Frontal cortex (tissue), 4 donors: ENCODE results near the gene ARHGAP42. TPM values are rescaled to one million over a fixed set of nuclear protein-coding genes. Genes with fewer than 3 reads are reported as not detected.
"Not testable (repeated sequence)": the region's sequence is repeated elsewhere in the genome, so short reads cannot be mapped to it uniquely, and the experiment has no call there.

Experiments used
- DNase-seq, 2 donors: peaks; one replicate each; pipeline ENCODE4 v3.0.0; 2012; ENCODE audit warnings: low spot score in 2 of 2
- FAIRE-seq: peaks from 2 replicates; lab custom pipeline; 2012; peaks lifted over from hg19 to GRCh38; lab: Jason Lieb, UNC
- total RNA-seq: library from RNA; depleted of rRNA; stranded (reverse); fragments of >200 nt; gene quantifications from one replicate; pipeline ENCODE4 v1.2.3, GENCODE V29; 2014
- donor health status: control.
- donor health status: control.
- donor health status: control.

ARHGAP42 gene
- total RNA-seq, 1 donor from 2014 or later = 7.3 TPM

DNA sequence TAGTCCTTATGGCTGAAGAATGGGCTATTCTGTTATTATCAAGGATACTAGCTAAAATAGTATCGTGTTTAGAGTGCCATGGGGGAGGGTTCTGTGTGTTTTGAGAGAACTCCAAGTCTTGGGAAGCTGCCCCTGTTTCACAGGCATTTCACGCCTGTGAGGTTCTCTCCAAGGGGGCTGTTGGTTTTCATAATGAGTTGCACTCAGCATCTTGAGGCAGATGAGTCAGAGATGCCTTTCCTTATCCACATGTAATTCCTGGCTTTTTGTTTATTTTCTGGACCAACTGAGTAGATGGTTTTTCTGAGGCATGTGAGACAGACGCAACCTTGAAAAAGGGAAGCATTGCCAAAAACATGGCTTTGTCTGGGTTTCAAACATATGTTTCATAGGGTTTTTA lies 203.7 kb downstream of the ARHGAP42 start:
- no peak for DNase-seq
- FAIRE-seq = no peak

DNA sequence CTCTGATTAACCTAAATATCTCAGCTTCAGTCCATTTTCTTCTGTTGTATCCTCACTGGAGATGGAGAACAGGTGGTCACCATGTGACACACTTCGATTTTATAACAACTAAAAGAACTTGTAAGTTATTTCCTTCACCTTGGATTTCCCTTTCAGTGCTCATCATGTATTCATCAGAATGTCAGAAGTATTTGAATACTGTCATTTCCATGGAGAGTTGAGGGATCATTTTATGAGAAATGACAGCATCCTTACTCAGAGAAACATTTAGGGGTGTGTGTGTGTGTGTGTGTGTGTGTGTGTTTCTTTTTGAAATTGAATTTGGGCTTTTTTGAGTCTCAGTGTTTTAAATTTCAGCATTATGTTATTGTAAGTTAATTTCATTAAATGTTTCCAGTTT lies 205.8 kb downstream of the ARHGAP42 start:
- DNase-seq (no peak), FAIRE-seq (no peak)

DNA sequence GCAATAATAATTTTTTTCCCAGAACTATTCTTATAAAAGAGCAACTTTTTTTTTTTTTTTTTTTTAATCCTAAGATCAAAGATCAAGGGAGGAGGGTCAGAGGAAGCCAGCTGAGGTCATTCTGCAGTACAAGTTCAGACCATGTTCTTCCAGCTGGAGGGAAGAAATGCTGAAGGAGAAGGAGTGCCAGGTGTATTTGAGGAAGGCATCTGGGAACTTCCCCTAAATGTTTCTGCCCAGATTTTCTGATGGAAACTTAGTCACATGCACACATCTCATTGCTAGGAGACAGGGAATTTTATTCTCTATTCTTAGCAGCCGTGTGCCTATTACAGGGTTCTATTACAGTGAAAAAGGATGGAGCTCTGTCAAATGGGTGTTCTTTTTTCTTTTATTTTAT lies 208.4 kb downstream of the ARHGAP42 start:
- FAIRE-seq (no peak), DNase-seq (no peak)

DNA sequence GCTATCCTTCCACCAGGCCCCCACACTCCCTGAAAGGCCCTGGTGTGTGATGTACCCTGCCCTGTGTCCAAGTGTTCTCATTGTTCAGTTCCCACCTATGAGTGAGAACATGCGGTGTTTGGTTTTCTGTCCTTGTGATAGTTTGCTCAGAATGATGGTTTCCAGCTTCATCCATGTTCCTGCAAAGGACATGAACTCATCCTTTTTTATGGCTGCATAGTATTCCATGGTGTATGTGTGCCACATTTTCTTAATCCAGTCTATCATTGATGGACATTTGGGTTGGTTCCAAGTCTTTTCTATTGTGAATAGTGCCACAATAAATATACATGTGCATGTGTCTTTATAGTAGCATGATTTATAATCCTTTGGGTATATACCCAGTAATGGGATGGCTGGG lies 208.9 kb downstream of the ARHGAP42 start:
- not testable (repeated sequence) for FAIRE-seq, DNase-seq

DNA sequence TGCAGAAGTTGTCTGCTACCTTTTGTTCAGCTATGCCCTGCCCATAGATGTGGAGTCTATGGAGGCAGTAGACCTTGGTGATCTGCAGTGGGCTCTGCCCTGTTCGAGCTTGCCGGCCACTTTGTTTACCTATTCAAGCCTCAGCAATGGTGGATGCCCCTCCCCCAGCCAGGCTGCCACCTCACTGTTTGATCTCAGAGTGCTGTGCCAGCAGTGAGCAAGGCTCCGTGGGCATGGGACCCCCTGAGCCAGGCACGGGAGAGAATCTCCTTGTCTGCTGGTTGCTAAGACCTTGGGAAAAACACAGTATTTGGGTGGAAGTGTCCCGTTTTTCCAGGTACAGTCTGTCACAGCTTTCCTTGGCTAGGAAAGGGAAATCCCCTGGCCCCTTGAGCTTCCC lies 214.4 kb downstream of the ARHGAP42 start:
- not testable (repeated sequence) for DNase-seq, FAIRE-seq

DNA sequence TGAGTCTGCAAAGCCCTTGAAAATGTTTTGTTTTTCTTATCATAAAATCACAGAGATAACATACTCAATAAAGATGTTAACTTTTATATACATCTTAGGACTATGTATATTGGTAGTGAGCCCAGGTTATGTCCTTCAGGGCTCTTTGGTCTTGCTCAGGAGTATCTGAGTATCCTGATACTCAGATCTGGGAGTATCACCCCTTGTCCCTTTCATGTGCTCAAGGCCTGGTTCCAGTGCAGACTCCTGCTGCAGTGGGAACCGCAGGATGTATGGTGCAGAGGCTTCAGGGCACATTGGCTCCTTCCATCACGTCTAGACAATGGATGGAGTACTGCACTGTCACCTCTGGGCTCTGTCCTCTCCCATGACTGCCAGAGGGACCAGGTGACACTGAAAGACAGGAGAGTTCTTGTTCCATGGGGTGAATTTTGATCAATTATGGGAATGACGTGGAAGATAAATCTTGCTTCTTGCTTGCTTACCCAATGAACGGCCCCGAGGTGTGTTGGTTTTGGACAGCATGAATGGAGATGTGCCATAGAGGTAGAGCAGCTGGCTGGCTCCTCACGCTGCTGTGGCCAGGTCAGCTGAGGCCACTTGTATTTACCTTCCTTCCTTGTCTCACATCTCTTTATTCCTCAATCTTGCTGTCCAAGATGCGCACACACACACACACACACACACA lies 215.5 kb downstream of the ARHGAP42 start:
- no peak for FAIRE-seq
- no peak for DNase-seq

DNA sequence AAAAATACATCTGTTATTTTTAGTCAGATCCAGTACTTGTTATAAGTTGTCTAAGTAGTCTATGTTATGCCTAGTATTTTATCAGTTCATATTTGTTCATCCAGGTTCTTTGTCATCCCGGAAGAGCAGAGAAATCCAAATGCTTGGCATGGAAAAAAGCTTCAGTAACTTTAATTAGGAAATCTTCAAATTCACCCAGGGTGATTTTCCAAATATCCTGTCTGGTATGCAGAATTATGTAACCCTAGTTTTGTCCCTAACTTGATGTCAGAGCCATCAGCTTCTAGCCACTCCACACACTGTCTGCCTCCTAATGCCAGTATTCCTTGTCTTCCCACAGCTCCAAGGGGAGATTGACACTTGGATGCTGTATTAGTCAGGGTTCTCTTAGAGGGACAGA lies 216.2 kb downstream of the ARHGAP42 start:
- FAIRE-seq (no peak), DNase-seq (no peak)

DNA sequence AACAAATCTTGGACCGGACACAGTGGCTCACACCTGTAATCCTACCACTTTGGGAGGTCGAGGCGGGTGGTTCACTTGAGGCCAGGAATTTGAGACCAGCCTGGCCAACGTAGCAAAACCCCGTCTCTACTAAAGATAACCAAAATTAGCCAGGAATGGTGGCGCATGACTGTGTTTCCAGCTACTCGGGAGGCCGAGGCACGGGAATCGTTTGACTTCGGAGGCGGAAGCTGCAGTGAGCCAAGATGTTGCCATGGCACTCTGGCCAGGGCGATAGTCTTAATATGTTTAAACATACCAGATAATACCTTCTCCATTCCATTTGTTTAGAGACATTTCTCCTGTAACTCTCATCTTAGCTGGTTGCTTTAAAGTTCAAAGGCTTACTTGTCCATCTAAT lies 218.6 kb downstream of the ARHGAP42 start:
- no peak for FAIRE-seq
- no peak for DNase-seq

DNA sequence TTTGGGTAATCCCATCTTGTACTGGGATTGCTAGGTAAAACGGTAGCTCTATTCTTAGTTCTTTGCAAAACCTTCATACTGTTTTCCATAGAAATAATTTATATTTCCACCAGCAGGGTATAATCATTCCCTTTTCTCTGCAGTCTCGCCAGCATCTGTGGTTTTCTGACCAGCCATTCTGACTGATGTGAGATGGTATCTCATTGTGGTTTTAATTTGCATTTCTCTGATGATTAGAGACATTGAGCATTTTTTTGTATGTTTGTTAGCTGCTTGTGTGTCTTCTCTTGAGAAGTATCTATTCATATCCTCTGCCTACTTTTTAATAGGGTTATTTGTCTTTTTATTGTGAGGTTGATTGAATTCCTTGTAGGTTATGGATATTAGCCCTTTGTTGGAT lies 221.7 kb downstream of the ARHGAP42 start:
- DNase-seq (no peak), FAIRE-seq (no peak)

DNA sequence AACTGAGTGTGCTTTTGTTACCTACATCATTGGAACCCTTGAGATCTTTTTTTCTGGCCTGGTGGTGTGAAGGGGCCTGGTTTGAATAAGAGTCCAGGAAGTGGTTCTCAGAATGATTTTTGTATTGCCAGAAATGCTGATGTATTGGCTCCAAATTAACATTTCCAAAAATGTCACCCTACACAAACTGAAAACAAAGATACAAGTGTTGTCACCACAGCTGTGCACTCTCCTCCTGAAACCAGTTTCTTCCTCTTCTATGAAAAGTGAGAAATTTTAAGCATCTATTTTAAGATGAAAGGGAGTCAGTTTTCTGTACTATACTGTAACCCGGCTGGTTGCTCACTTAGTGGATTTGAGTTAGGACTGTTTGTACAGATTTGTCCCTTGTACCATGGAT lies 223.7 kb downstream of the ARHGAP42 start:
- FAIRE-seq = no peak
- no peak for DNase-seq

DNA sequence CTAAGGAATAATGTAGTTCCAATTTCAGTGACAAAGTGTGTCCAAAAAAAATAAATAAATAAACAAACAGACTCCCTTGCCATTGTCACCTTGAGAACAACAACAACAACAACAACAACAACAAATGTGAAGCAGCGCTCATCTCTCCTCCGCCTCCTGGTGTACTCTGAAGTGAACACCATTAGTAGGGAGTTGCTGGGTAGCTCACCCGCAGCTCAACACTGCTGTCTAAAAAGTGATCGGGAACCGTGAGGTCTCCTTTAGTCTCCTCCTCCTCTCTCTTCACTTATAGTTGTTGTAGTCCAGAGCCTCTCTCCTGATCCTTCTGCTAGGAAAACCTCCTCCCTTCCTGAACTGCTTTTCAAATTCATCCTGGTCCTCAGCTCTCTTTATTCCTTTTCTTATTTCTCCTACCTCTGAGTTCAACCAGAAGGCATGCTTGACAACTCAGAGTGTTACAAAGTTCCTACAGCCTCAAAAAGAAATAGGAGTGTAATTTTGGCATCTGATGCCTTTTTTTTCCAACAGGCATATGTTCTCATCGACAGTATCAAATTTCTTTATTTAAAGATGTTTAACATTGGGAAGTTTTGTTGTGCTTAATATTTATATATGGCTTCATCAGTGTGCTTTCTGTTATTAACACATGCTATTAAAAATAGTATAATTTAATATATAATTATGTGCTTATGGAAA lies 227.5 kb downstream of the ARHGAP42 start:
- no peak for FAIRE-seq

DNA sequence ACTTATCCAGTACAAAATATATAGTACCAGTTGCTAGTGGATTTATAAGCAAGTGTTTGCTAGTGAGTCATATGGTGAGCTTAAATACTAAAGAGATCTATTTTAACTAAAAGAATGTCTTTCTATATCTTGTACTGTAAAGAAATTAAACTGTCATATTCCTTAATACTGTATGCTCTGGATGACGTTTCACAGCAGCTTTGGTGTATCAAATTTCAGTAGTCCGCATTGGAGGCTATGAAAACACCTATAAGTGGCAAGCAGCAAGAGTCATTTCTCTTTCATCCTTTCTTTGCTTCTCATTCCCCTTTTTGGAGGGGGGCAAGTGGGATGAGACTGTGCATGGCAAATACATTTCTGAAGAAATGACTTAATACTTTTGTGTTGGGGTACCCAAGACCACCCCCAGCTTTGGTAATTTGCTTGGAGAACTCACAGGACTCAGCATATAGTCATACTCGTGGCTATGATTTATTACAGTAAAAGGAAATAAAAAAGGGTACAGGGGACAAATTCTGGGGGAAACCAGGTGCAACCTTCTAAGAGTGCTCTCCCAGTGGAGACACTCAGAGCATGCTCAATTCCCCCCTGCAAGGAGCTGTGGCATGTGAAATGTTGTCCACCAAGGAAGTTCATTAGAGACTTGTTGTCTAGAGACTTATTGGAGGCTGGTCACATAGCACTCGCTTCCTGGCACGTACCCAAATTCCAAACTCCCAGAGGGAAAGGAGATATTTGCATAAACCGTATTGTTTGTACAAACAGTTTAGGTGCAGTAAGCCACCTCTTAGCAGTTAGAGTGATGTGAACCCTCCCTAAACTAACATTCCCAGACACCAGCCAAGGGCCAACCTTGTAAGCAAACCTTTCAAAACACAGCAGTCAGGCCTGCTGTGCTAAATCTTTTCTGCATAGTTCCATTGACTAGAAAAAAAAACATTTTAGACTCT lies 231.7 kb downstream of the ARHGAP42 start:
- FAIRE-seq (no peak), DNase-seq (no peak)

More for the DNA sequence above, 227.5 kb downstream of the ARHGAP42 start:
- no peak for DNase-seq

DNA sequence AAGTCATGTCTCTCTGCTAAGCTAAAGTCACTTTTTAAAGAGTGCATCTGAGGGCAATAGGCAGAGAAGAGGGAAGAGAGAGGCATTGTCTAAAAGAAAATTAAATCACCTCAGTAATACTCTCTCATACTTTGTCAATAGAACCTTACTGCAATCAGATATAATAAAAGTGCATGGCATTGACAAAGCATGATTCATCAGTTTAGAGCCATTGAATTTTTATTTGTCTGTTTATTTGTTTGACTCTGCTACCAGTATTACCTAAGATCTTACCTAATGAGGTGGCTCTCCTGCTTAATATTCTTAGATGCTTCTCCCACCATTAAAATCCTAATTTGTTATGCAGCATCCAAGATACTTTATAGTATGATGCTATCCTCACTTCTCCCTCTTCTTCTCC lies 233.5 kb downstream of the ARHGAP42 start:
- FAIRE-seq (no peak), DNase-seq (no peak)

DNA sequence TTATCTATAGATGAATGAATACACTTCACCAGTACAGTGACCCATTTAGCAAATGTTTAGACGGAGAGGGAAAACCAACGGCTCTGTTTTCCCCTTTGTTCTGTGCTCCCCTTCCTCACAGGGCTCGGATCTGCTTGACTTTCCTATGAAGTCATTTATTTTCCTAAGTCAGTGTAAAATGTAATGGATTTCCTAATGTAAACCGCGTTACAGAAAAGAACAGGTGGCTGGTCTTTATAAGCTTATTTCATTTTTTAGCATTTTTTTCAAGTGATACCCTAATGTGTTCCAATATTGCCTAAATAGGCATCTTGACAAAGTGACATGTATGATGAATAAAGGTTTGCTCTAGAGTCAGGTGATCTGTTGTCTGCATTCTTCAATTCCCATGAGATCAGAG lies 235.0 kb downstream of the ARHGAP42 start:
- FAIRE-seq = no peak
- no peak for DNase-seq

DNA sequence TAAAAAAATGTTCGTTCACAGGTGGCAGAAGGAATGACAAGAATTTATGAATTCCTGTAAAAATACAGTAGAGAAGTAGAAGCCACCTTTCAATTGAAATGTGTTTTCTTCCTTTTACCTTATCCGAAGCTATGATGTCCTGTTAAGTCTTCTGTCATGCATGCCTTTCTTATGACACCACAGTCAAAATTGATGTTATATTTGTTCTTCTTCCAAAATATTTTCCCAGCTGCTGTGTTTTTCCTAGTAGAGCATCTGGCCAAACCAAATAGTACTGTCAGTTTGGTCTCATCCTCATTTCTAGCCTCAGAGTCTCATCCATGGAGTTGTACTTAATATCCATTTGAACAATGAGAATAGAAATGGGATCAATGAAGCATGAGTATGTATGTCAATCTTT lies 236.5 kb downstream of the ARHGAP42 start:
- no peak for FAIRE-seq
- no peak for DNase-seq

DNA sequence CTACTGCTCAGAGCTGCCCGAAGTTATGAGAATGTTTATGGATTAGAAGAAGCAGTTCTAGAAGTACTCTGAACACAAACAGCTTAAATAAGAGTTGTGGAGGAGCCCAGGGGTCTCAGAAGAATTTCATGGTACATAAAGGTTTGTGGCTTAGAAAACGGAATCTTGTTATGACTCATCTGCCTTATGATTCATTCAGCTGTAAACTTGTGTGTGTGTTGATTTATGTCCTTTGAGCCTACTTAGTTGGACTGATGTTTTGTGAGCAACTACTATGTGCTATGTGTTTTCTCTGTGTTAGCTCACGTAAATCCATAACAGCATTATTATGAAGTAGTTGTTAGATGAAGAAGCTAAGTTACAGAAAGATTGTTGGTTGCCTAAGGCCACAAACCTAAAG lies 238.8 kb downstream of the ARHGAP42 start:
- no peak for FAIRE-seq
- no peak for DNase-seq

DNA sequence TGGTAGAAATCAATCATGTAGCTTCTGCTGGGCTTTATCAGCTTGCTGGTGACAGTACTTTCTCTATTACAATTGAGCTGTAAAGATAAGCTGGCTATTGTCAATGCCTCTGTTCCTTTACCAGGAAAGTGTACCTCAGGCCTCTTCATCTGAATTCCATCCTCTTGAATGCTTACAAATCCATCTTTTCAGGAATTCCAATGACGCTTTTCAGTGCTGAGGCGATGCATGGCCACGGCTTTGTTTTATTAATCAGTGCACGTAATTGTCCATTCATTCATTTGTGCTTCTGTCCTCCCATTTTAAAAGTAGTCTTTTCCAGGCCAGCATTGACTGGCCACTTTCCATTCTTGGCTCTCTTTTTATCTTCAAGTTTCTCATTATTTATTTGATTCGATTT lies 240.5 kb downstream of the ARHGAP42 start:
- DNase-seq (no peak), FAIRE-seq (no peak)

DNA sequence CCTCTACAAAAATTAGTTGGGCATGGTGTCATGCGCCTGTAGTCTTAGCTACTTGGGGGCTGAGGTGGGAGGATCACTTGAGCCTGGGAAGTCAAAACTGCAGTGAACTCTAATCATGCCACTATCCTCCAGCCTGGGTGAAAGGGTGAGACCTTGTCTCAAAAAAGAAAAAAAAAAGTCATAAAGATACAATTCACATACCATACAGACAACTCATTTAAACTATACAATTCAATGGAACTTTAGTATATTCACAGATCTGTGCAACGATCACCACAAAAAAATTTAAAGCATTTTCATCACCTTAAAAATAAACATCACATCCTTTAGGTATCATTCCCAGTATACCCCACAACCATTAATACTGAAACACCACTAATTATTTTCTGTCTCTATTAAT lies 241.3 kb downstream of the ARHGAP42 start:
- FAIRE-seq = no peak
- DNase-seq = no peak

DNA sequence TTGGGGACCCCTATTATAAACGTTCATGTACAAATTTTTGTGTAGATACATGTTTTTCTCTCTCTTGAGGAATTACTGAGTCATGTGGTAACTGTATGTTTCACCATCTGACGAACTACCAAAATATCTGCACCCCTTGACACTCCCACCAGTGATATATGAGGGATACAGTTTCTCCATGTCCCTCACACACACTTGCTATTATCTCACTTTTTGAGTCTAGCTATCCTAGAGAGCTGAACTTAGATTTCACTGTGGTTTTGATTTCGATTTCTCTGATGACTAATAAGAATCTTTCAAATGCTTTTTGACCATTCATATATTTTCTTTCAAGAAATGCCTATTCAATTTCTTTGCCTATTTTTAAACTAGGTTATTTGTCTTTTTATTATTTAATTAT lies 242.3 kb downstream of the ARHGAP42 start:
- FAIRE-seq = no peak
- no peak for DNase-seq

DNA sequence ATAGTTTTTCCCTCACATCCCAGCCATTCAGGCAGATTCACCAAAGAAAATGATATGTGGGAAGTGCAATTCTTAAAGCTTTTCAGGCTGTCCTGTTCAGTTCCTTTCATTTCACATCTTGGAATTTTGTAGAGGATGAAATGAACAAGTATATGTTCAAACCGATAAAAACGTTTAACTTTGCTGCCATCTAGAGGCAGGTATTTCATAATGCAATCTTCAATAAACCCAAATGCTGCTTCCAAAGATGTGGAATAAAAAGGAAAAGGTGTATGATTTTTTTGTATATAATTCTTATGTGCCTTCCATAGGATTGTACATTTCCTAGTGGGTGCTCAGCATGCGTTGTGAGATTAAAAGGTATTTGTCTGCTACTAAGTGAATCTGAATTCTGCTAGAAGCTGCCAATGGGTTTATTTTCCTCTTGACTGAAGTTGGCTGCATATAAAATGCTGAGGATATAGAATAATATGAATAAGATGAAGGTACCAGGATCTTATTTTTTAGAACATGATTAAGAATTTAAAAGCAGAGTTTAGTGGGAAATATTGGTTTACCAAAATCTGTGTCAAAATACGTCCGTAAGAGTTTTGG lies 243.2 kb downstream of the ARHGAP42 start:
- FAIRE-seq (peak; percentile 83), DNase-seq (peak; percentile 3 to 19)
